Daoy (cell line): ENCODE measurements around the gene XYLT1. TPM values are rescaled to one million over a fixed set of nuclear protein-coding genes. Genes with fewer than 3 reads are reported as not detected.

Experiments used
- DNase-seq: peaks from one replicate; pipeline ENCODE4 v3.0.0-alpha.2; 2015; ENCODE audit warnings: low read depth
- total RNA-seq: library from RNA; depleted of rRNA; stranded (reverse); fragments of >200 nt; shearing (Covaris generic); gene quantifications from 2 replicates; pipeline ENCODE4 v1.2.3, GENCODE V29; 2014

Gene XYLT1
- total RNA-seq, 1 experiment from 2014 or later, result 6.9 TPM

GRCh38 chr16:17283016-17283415, 187.7 kb downstream of the XYLT1 start:
- DNase-seq, result no peak

- DNase-seq, result no peak
These were observed 188.5 kb downstream of the XYLT1 start for GRCh38 chr16:17282247-17282646.

GRCh38 chr16:17281052-17281451, 189.7 kb downstream of the XYLT1 start:
- no peak for DNase-seq

- no peak for DNase-seq
These were observed 191.8 kb downstream of the XYLT1 start for GRCh38 chr16:17278988-17279387.

GRCh38 chr16:17277981-17278381, 192.8 kb downstream of the XYLT1 start:
- DNase-seq, result no peak

- no peak for DNase-seq
These were observed 194.2 kb downstream of the XYLT1 start for GRCh38 chr16:17276610-17277009.

- no peak for DNase-seq
These were observed 194.7 kb downstream of the XYLT1 start for GRCh38 chr16:17276010-17276530.

- peak; percentile 38 for DNase-seq
These were observed 195.4 kb downstream of the XYLT1 start for GRCh38 chr16:17275076-17276009.

GRCh38 chr16:17273142-17273561, 197.6 kb downstream of the XYLT1 start:
- peak; percentile 79 for DNase-seq

- DNase-seq, result no peak
These were observed 198.0 kb downstream of the XYLT1 start for GRCh38 chr16:17272716-17273115.

GRCh38 chr16:17271687-17272086, 199.1 kb downstream of the XYLT1 start:
- DNase-seq, result no peak

- DNase-seq, result no peak
These were observed 200.1 kb downstream of the XYLT1 start for GRCh38 chr16:17270683-17271109.

- no peak for DNase-seq
These were observed 200.6 kb downstream of the XYLT1 start for GRCh38 chr16:17270111-17270510.

GRCh38 chr16:17269439-17269838, 201.3 kb downstream of the XYLT1 start:
- DNase-seq, result no peak

GRCh38 chr16:17266608-17267313, 204.0 kb downstream of the XYLT1 start:
- no peak for DNase-seq

GRCh38 chr16:17265154-17265553, 205.6 kb downstream of the XYLT1 start:
- no peak for DNase-seq

- DNase-seq, result no peak
These were observed 209.4 kb downstream of the XYLT1 start for GRCh38 chr16:17261197-17261858.

GRCh38 chr16:17260276-17260849, 210.4 kb downstream of the XYLT1 start:
- DNase-seq, result no peak

GRCh38 chr16:17259751-17260270, 210.9 kb downstream of the XYLT1 start:
- DNase-seq, result no peak

- DNase-seq, result no peak
These were observed 211.7 kb downstream of the XYLT1 start for GRCh38 chr16:17258848-17259713.
